CD4-positive, alpha-beta memory T cell (primary cell): Measurements from ENCODE around the gene LRIG1. TPM values are rescaled to one million over a fixed set of nuclear protein-coding genes. Genes with fewer than 3 reads are reported as not detected.

Source experiments
- CTCF ChIA-PET: fragments of 350-600 bp; sonication (Branson Sonifier 250); formaldehyde crosslinking; loops from one replicate; lab custom pipeline; 2021; ENCODE audit warnings: inconsistent platforms; ENCODE audit not compliant: partially characterized antibody; lab: Charles Lee
- POLR2A ChIA-PET: fragments of 350-600 bp; sonication (Branson Sonifier 250); formaldehyde crosslinking; loops from one replicate; lab custom pipeline; 2021; ENCODE audit not compliant: partially characterized antibody; lab: Charles Lee
- DNase-seq, 5 donors: peaks; one replicate each; pipeline versions ENCODE4 v3.0.0 to v3.0.0-alpha.2; 2020 to 2022; ENCODE audit warnings: mixed read lengths in 1 of 5
- H3K27ac ChIP-seq: one replicate; pipeline ENCODE4 v1.7.0; 2013; ENCODE audit warnings: low read depth, low read length
- H3K27me3 ChIP-seq: 2 replicates; pipeline ENCODE4 v1.7.0; 2013; ENCODE audit warnings: mild to moderate bottlenecking, low read length, moderate library complexity; ENCODE audit not compliant: insufficient read depth
- H3K36me3 ChIP-seq: 2 replicates; pipeline ENCODE4 v1.7.0; 2013; ENCODE audit warnings: mild to moderate bottlenecking, low read length, moderate library complexity; ENCODE audit not compliant: insufficient read depth
- H3K4me1 ChIP-seq: 2 replicates; pipeline ENCODE4 v1.7.0; 2013; ENCODE audit warnings: mild to moderate bottlenecking, low read length, moderate library complexity; ENCODE audit not compliant: insufficient read depth
- H3K4me3 ChIP-seq, 2 donors: one replicate each; pipeline ENCODE4 v1.7.0; 2013; ENCODE audit warnings: low read length in 2 of 2, mild to moderate bottlenecking in 1 of 2
- H3K9me3 ChIP-seq, 2 donors: one replicate each; pipeline ENCODE4 v1.7.0; 2013; ENCODE audit warnings: low read length in 2 of 2, control low read depth in 1 of 2; ENCODE audit not compliant: control insufficient read depth in 1 of 2
- H3K27ac Mint-ChIP-seq, 7 donors: one replicate each; pipeline ENCODE4 v1.8.0; 2020 to 2021; ENCODE audit warnings: mixed read lengths in 7 of 7, mild to moderate bottlenecking in 6 of 7, inconsistent platforms in 3 of 7, moderate library complexity in 3 of 7
- H3K27me3 Mint-ChIP-seq, 2 donors: one replicate each; pipeline ENCODE4 v1.8.0; 2020 to 2021; ENCODE audit warnings: mixed read lengths in 2 of 2
- H3K36me3 Mint-ChIP-seq, 2 donors: one replicate each; pipeline ENCODE4 v1.8.0; 2020 to 2021; ENCODE audit warnings: mixed read lengths in 2 of 2, inconsistent platforms in 1 of 2, mild to moderate bottlenecking in 1 of 2
- H3K4me1 Mint-ChIP-seq, 4 donors: one replicate each; pipeline ENCODE4 v1.8.0; 2020 to 2021; ENCODE audit warnings: mixed read lengths in 4 of 4, mild to moderate bottlenecking in 1 of 4
- H3K4me3 Mint-ChIP-seq, 8 donors: one replicate each; pipeline ENCODE4 v1.8.0; 2020 to 2021; ENCODE audit warnings: mixed read lengths in 8 of 8, mild to moderate bottlenecking in 7 of 8, moderate library complexity in 6 of 8, inconsistent platforms in 3 of 8
- H3K9me3 Mint-ChIP-seq, 8 donors: one replicate each; pipeline ENCODE4 v1.8.0; 2020 to 2021; ENCODE audit warnings: mixed read lengths in 8 of 8, mild to moderate bottlenecking in 5 of 8, inconsistent platforms in 3 of 8, moderate library complexity in 1 of 8
- intact Hi-C: fragments of 100-400 bp; cut with micrococcal nuclease; formaldehyde crosslinking; loops from one replicate; pipeline ENCODE4 v1.15.1; 2023
- polyA plus RNA-seq, 2 donors: library from polyadenylated mRNA; unstranded; fragments of 300-500 nt; fragmentation: Illumina TruSeq; gene quantifications; one replicate each; pipeline ENCODE4 v1.2.3, GENCODE V29; 2021
- total RNA-seq, 2 experiments: library from RNA; stranded (reverse); gene quantifications; one replicate each; pipeline ENCODE4 v1.2.3, GENCODE V29; 2021

The LRIG1 gene
- total and polyA plus RNA-seq, 4 experiments from 2014 or later = 28.6 to 71.7 (median 62.4) TPM

DNA sequence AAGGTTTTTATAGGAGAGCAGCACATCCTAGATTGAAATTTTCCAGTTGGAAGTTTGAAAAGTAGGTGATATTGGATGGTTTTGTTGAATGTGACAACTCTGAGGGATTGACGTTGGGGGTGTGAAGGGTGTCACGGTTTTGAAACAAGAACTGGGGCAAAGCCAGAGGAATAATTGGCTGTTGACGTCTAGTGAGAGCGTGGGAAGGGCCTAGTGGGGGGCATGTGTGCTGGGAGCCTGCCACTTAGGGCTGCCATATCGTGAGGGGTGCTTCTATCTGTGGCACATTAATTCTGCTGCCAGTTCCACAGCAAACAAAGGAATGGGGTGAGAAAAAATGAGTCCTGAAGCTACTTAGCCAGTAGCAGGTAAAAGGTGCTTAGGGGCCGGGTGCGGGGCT, 129.4 kb downstream of the LRIG1 start:
- no peak overlapping the region for H3K4me3 Mint-ChIP-seq
- POLR2A ChIA-PET = interaction anchor here (1.4 to 3.1 kb wide), 5 partner anchors 7 to 94 kb away, joined by 4 to 21 read pairs (median 4); no protein-coding TSS in a partner anchor
- no peaks in the 10 kb centered on the region for H3K27me3 Mint-ChIP-seq
- Histone ChIP-seq H3K4me3 (no peak overlapping the region), H3K36me3 (no peaks in the 10 kb centered on the region), H3K27me3 (no peaks in the 10 kb centered on the region), H3K27ac (no peak overlapping the region), H3K9me3 (no peaks in the 10 kb centered on the region), H3K4me1 (no peaks in the 10 kb centered on the region)
- no peak for DNase-seq
- H3K4me1 Mint-ChIP-seq = peaks cover 5 to 31% (median 9%) of the 10 kb centered on the region in 4 donors
- intact Hi-C loops = no loop called here
- H3K9me3 Mint-ChIP-seq = no peaks in the 10 kb centered on the region
- CTCF ChIA-PET = interaction anchor here (0.9 to 5.4 kb wide), 12 partner anchors 12 to 451 kb away, joined by 3 to 70 read pairs (median 7); no protein-coding TSS in a partner anchor
- H3K36me3 Mint-ChIP-seq = peaks cover 8 to 61% of the 10 kb centered on the region in 2 donors
- H3K27ac Mint-ChIP-seq = peak overlapping the region; percentile 11 to 78 (median 54)

DNA sequence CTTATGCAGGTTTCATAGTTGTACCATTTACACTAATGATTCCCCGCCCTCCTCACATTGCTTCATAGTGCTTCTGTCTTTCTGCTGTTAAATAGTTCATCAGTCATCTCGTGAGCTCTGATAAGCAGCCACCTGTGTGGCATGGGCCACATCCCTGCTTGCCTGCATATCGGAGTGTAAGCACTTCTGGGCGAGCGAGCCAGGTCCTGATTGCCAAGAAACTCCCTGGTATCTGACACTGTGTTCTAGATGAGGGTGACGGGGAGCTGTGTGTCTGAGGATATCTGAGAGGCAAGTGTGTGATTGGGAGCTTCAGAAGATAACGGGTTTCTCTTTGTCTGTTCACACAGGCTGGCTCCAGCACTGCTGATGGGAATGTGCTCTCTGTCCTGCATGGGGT, 130.6 kb downstream of the LRIG1 start:
- no peaks in the 10 kb centered on the region for H3K36me3 ChIP-seq
- Mint-ChIP-seq H3K36me3 (peaks cover 4 to 50% of the 10 kb centered on the region in 2 donors), H3K4me1 (peaks cover 4 to 22% (median 6%) of the 10 kb centered on the region in 4 donors)

DNA sequence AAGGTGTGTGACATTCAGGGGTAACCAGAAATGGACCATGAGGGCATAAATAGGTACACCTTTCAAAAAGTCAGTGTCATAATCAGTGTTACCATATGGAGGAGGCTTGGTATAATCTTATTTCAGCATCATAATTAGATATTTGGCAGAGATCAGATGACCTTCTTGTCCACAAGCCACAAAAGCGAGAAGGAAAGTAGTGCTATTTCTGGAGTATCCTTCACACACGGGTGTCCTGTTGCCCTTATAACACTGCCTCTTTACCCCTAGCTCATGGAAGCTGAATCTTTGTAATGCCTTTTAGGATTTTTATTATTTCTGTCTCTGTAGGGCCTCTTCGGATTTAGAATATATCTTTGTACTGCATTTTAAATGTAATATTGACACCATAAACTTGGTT, 132.8 kb downstream of the LRIG1 start:
- Mint-ChIP-seq H3K36me3 (peaks cover 0 to 37% of the 10 kb centered on the region in 2 donors), H3K27me3 (no peaks in the 10 kb centered on the region), H3K9me3 (no peaks in the 10 kb centered on the region), H3K27ac (peak overlapping the region in 3 of 7 donors; percentile 44 to 69 (median 49)), H3K4me3 (no peak overlapping the region), H3K4me1 (peaks cover 4 to 22% (median 6%) of the 10 kb centered on the region in 4 donors)
- Histone ChIP-seq H3K9me3 (no peaks in the 10 kb centered on the region), H3K36me3 (no peaks in the 10 kb centered on the region), H3K4me1 (no peaks in the 10 kb centered on the region), H3K4me3 (no peak overlapping the region), H3K27ac (no peak overlapping the region), H3K27me3 (no peaks in the 10 kb centered on the region)
- ChIA-PET CTCF (interaction anchor here (0.9 kb wide), 1 partner anchor 11 kb away, joined by 4 read pairs; no protein-coding TSS in a partner anchor), POLR2A (interaction anchor here (1.2 kb wide), 2 partner anchors 24 to 66 kb away, joined by 3 to 4 read pairs; no protein-coding TSS in a partner anchor)
- intact Hi-C loops = no loop called here
- no peak for DNase-seq

More for the DNA sequence above, 130.6 kb downstream of the LRIG1 start:
- Histone ChIP-seq H3K27ac (no peak overlapping the region), H3K4me3 (no peak overlapping the region), H3K9me3 (no peaks in the 10 kb centered on the region), H3K27me3 (no peaks in the 10 kb centered on the region), H3K4me1 (no peaks in the 10 kb centered on the region)
- intact Hi-C loops = no loop called here
- Mint-ChIP-seq H3K9me3 (no peaks in the 10 kb centered on the region), H3K27ac (peak overlapping the region; percentile 3 to 84 (median 19)), H3K4me3 (no peak overlapping the region), H3K27me3 (no peaks in the 10 kb centered on the region)
- ChIA-PET POLR2A (interaction anchor here (1.0 to 3.1 kb wide), 3 partner anchors 8 to 68 kb away, joined by 3 to 21 read pairs (median 4); no protein-coding TSS in a partner anchor), CTCF (interaction anchor here (0.9 to 1.7 kb wide), 5 partner anchors 58 to 116 kb away, joined by 3 to 7 read pairs (median 3); no protein-coding TSS in a partner anchor)
- no peak for DNase-seq

- ChIA-PET POLR2A (interaction anchor here (1.2 kb wide), 1 partner anchor 65 kb away, joined by 3 read pairs; no protein-coding TSS in a partner anchor), CTCF (interaction anchor here (0.8 to 1.6 kb wide), 4 partner anchors 11 to 448 kb away, joined by 3 to 4 read pairs (median 3); no protein-coding TSS in a partner anchor)
- peaks cover 8 to 26% of the 10 kb centered on the region in 2 donors for H3K36me3 Mint-ChIP-seq
Measured at GRCh38 chr3:66366747-66367146, 134.1 kb downstream of the LRIG1 start.

GRCh38 chr3:66365080-66365479, 135.7 kb downstream of the LRIG1 start:
- peak overlapping the region in 2 of 7 donors; percentile 16 to 81 for H3K27ac Mint-ChIP-seq
- ChIA-PET POLR2A (interaction anchor here (1.0 kb wide), 1 partner anchor 29 kb away, joined by 3 read pairs; no protein-coding TSS in a partner anchor), CTCF (no interaction called here)
- H3K4me3 Mint-ChIP-seq = no peak overlapping the region
- no peaks in the 10 kb centered on the region for H3K27me3 Mint-ChIP-seq
- no peak for DNase-seq
- Histone ChIP-seq H3K36me3 (no peaks in the 10 kb centered on the region), H3K9me3 (no peaks in the 10 kb centered on the region), H3K27me3 (no peaks in the 10 kb centered on the region), H3K4me3 (no peak overlapping the region), H3K27ac (no peak overlapping the region), H3K4me1 (no peaks in the 10 kb centered on the region)
- H3K9me3 Mint-ChIP-seq = no peaks in the 10 kb centered on the region
- intact Hi-C loops = no loop called here
- H3K4me1 Mint-ChIP-seq = peaks cover 0 to 8% (median 2%) of the 10 kb centered on the region in 4 donors
- H3K36me3 Mint-ChIP-seq = peaks cover 8 to 14% of the 10 kb centered on the region in 2 donors

More at GRCh38 chr3:66366747-66367146, 134.1 kb downstream of the LRIG1 start:
- no peaks in the 10 kb centered on the region for H3K4me1 ChIP-seq
- intact Hi-C loops = no loop called here
- Mint-ChIP-seq H3K27me3 (no peaks in the 10 kb centered on the region), H3K9me3 (no peaks in the 10 kb centered on the region), H3K4me3 (no peak overlapping the region), H3K4me1 (peaks cover 4 to 22% (median 6%) of the 10 kb centered on the region in 4 donors), H3K27ac (peak overlapping the region in 2 of 7 donors; percentile 22 to 62)
- no peaks in the 10 kb centered on the region for H3K27me3 ChIP-seq
- no peak overlapping the region for H3K4me3 ChIP-seq
- no peak for DNase-seq
- no peak overlapping the region for H3K27ac ChIP-seq
- no peaks in the 10 kb centered on the region for H3K9me3 ChIP-seq
- no peaks in the 10 kb centered on the region for H3K36me3 ChIP-seq

GRCh38 chr3:66363148-66363547, 137.7 kb downstream of the LRIG1 start:
- no peaks in the 10 kb centered on the region for H3K9me3 Mint-ChIP-seq
- peak overlapping the region in 2 of 7 donors; percentile 38 to 42 for H3K27ac Mint-ChIP-seq
- intact Hi-C loops = no loop called here
- H3K27me3 Mint-ChIP-seq = no peaks in the 10 kb centered on the region
- H3K4me1 Mint-ChIP-seq = no peaks in the 10 kb centered on the region
- peaks cover 1 to 13% of the 10 kb centered on the region in 2 donors for H3K36me3 Mint-ChIP-seq
- Histone ChIP-seq H3K9me3 (no peaks in the 10 kb centered on the region), H3K4me3 (no peak overlapping the region), H3K27ac (no peak overlapping the region), H3K4me1 (no peaks in the 10 kb centered on the region), H3K27me3 (no peaks in the 10 kb centered on the region), H3K36me3 (no peaks in the 10 kb centered on the region)
- no peak for DNase-seq
- POLR2A ChIA-PET = interaction anchor here (1.4 kb wide), 1 partner anchor 54 kb away, joined by 4 read pairs; no protein-coding TSS in a partner anchor
- H3K4me3 Mint-ChIP-seq = no peak overlapping the region
- CTCF ChIA-PET = interaction anchor here (1.1 to 1.4 kb wide), 2 partner anchors 9 to 15 kb away, joined by 3 to 5 read pairs; no protein-coding TSS in a partner anchor

DNA sequence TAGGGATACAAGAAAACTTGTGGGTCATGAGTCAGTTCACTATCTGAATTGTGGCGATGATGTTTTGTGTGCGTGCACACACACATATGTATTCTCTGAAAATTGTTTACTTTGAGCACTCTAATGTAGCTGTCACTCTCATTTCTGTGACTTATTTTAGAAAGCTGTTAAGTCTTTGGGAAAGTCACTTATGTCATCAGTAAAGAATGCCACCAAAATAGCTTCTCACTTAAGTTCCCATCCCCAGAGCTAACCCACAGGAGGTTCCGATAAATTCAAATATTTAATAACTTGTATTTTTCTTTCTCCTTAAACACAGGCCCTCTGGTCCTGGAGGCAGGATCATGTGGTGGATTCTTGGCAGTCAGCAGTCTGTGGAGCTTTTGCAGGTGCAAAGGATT, 138.3 kb downstream of the LRIG1 start:
- ChIA-PET POLR2A (interaction anchor here (1.1 to 1.4 kb wide), 2 partner anchors 54 to 84 kb away, joined by 3 to 4 read pairs; no protein-coding TSS in a partner anchor), CTCF (interaction anchor here (1.1 to 1.4 kb wide), 2 partner anchors 10 to 16 kb away, joined by 3 to 5 read pairs; no protein-coding TSS in a partner anchor)
- Histone ChIP-seq H3K36me3 (no peaks in the 10 kb centered on the region), H3K4me3 (no peak overlapping the region), H3K9me3 (no peaks in the 10 kb centered on the region), H3K4me1 (no peaks in the 10 kb centered on the region), H3K27ac (no peak overlapping the region), H3K27me3 (no peaks in the 10 kb centered on the region)
- Mint-ChIP-seq H3K36me3 (peaks cover 0 to 13% of the 10 kb centered on the region in 2 donors), H3K27ac (peak overlapping the region in 3 of 7 donors; percentile 3 to 76 (median 18)), H3K4me3 (no peak overlapping the region), H3K4me1 (no peaks in the 10 kb centered on the region), H3K9me3 (no peaks in the 10 kb centered on the region), H3K27me3 (no peaks in the 10 kb centered on the region)
- DNase-seq = no peak
- intact Hi-C loops = no loop called here
